IgD-negative memory B cell (primary cell): ENCODE measurements around the gene C1orf210. TPM values are rescaled to one million over a fixed set of nuclear protein-coding genes. Genes with fewer than 3 reads are reported as not detected.

ENCODE experiments used
- H3K27ac Mint-ChIP-seq, 3 donors: one replicate each; pipeline ENCODE4 v1.8.0; 2020 to 2022; ENCODE audit warnings: mild to moderate bottlenecking in 3 of 3, mixed read lengths in 3 of 3, moderate library complexity in 1 of 3
- H3K27me3 Mint-ChIP-seq: one replicate; pipeline ENCODE4 v1.8.0; 2021; ENCODE audit warnings: mixed read lengths
- H3K36me3 Mint-ChIP-seq: one replicate; pipeline ENCODE4 v1.8.0; 2020; ENCODE audit warnings: mild to moderate bottlenecking, mixed read lengths
- H3K4me1 Mint-ChIP-seq, 3 donors: one replicate each; pipeline ENCODE4 v1.8.0; 2020 to 2022; ENCODE audit warnings: mixed read lengths in 3 of 3, mild to moderate bottlenecking in 1 of 3
- H3K4me3 Mint-ChIP-seq, 4 donors: one replicate each; pipeline ENCODE4 v1.8.0; 2020 to 2022; ENCODE audit warnings: mild to moderate bottlenecking in 4 of 4, mixed read lengths in 4 of 4, moderate library complexity in 3 of 4
- H3K9me3 Mint-ChIP-seq, 3 donors: one replicate each; pipeline ENCODE4 v1.8.0; 2020 to 2021; ENCODE audit warnings: mixed read lengths in 3 of 3, mild to moderate bottlenecking in 1 of 3
- polyA plus RNA-seq: library from polyadenylated mRNA; unstranded; fragments of 300-500 nt; fragmentation: Illumina TruSeq; gene quantifications from one replicate; pipeline ENCODE4 v1.2.3, GENCODE V29; 2021

Gene C1orf210
- polyA plus RNA-seq, 1 donor from 2014 or later: not detected

- Mint-ChIP-seq H3K27me3 (peaks cover 6% of the 10 kb centered on the region), H3K27ac (no peak overlapping the region), H3K4me3 (no peak overlapping the region), H3K36me3 (peaks cover 2% of the 10 kb centered on the region), H3K9me3 (peaks cover 0 to 5% (median 0%) of the 10 kb centered on the region in 3 donors), H3K4me1 (peaks cover 0 to 8% (median 5%) of the 10 kb centered on the region in 3 donors)
Observed at GRCh38 chr1:43277116-43277876, 8.1 kb downstream of the C1orf210 start.

DNA sequence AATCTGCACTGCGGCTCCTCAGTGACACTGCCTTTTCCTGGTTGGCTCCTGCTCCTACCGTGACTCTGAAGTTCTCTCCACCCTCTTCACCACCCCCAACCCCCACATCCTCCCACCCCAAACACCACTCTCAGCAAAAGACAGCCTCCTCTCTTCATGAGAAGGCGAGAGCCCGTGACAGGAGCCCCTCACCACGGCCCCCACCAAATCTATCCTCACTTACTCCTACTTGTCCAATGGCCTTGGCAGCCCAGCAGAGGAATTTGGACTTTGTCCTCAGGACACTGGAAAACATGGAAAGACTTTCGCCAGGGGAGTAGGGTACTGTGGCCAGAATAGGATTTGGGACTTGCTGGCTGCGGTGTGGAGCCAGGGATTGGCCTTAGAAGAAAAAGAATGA lies 8.7 kb downstream of the C1orf210 start:
- H3K4me1 Mint-ChIP-seq: peaks cover 0 to 8% (median 5%) of the 10 kb centered on the region in 3 donors
- H3K27me3 Mint-ChIP-seq: peaks cover 8% of the 10 kb centered on the region
- H3K36me3 Mint-ChIP-seq: peaks cover 2% of the 10 kb centered on the region
- no peak overlapping the region for H3K4me3 Mint-ChIP-seq
- peak overlapping the region in 1 of 3 donors; percentile 89 for H3K27ac Mint-ChIP-seq
- peaks cover 0 to 5% (median 0%) of the 10 kb centered on the region in 3 donors for H3K9me3 Mint-ChIP-seq

GRCh38 chr1:43275826-43276620 lies 9.4 kb downstream of the C1orf210 start:
- Mint-ChIP-seq H3K27me3 (peaks cover 14% of the 10 kb centered on the region), H3K4me1 (peaks cover 0 to 10% (median 5%) of the 10 kb centered on the region in 3 donors), H3K9me3 (peaks cover 0 to 6% (median 0%) of the 10 kb centered on the region in 3 donors), H3K36me3 (peaks cover 2% of the 10 kb centered on the region), H3K4me3 (no peak overlapping the region), H3K27ac (peak overlapping the region in 1 of 3 donors; percentile 89)

DNA sequence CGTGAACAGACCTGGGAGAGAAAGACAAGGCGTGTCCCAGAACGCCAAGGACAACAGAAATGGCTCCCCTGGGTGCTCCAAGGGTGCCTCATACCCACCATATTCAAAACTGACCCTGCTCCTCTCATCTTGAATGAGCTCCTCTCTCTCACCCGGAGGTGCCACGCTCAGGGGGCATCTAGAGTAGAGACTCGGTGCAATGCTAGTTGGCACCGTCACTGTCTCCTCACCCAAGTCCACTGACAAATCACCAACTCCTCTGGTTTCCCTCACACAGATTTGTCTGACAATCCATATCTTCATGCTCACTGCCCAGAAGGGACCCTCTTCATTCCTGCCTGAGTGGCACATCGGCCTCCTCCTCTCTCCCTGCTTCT lies 10.6 kb downstream of the C1orf210 start:
- Mint-ChIP-seq H3K4me1 (peaks cover 0 to 14% (median 7%) of the 10 kb centered on the region in 3 donors), H3K36me3 (no peaks in the 10 kb centered on the region), H3K27me3 (peaks cover 21% of the 10 kb centered on the region), H3K4me3 (peak overlapping the region in 1 of 4 donors; percentile 45), H3K27ac (no peak overlapping the region), H3K9me3 (peaks cover 0 to 2% (median 0%) of the 10 kb centered on the region in 3 donors)

DNA sequence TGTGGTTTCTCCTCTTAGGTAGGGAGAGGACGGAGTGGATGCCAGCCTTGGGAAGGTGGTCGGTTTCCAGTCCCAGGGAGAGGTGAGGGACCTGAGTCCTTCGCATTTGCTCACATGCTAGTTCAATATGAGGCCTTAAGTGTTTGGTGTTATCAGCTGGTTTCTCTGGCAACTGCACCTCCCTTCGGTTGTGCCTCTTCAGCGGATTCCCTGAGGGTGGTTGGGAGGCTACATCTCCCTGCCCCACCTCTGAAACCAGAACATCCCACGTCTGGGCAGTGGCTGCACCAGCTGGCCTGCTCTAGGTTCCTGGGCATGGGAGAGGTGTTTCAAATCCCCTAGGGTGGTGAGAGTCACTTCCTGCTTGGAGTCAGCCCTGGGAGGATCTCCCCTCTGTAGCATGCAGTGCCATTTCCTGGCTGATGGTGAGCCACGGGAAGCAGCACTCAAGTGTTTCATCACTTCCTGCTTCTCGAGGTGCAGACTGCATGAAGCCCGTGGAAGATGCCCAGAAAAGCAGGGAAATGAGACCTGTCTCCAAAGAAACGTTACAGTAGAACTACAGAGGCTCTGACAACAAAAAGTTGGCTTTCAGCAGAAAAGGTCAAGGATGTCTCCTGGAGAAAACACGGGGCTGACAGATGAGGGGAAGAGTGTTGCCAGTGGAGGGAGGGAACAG lies 11.1 kb downstream of the C1orf210 start:
- Mint-ChIP-seq H3K4me3 (peak overlapping the region in 2 of 4 donors; percentile 45 to 71), H3K4me1 (peaks cover 0 to 14% (median 7%) of the 10 kb centered on the region in 3 donors), H3K9me3 (peaks cover 0 to 2% (median 0%) of the 10 kb centered on the region in 3 donors), H3K36me3 (no peaks in the 10 kb centered on the region), H3K27ac (no peak overlapping the region), H3K27me3 (peaks cover 22% of the 10 kb centered on the region)

DNA sequence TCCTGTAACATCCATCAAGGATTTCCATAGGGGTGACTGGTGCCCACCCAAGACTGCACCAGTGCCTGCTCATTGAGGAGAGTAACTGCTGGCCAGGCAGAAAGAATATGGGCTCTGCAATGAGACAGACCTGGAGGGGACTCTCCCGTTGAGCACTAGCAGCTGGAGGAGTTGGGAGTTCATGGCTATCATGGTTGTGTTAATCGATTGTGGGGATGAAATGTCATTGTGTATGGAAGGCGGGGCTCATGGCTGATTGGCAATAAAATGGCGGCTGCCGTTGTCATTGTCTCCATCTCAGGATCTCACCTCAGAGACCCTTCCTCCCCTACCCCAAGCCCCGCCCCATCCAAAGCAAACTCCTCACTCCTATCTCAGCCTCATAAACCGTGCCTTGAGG lies 11.7 kb downstream of the C1orf210 start:
- H3K27me3 Mint-ChIP-seq: peaks cover 23% of the 10 kb centered on the region
- no peaks in the 10 kb centered on the region for H3K36me3 Mint-ChIP-seq
- no peak overlapping the region for H3K27ac Mint-ChIP-seq
- peaks cover 0 to 2% (median 0%) of the 10 kb centered on the region in 3 donors for H3K9me3 Mint-ChIP-seq
- H3K4me1 Mint-ChIP-seq: peaks cover 0 to 14% (median 7%) of the 10 kb centered on the region in 3 donors
- no peak overlapping the region for H3K4me3 Mint-ChIP-seq

GRCh38 chr1:43272576-43273571 lies 12.5 kb downstream of the C1orf210 start:
- peaks cover 0 to 14% (median 7%) of the 10 kb centered on the region in 3 donors for H3K4me1 Mint-ChIP-seq
- H3K27me3 Mint-ChIP-seq: peaks cover 23% of the 10 kb centered on the region
- H3K36me3 Mint-ChIP-seq: no peaks in the 10 kb centered on the region
- peak overlapping the region in 1 of 4 donors; percentile 35 for H3K4me3 Mint-ChIP-seq
- no peak overlapping the region for H3K27ac Mint-ChIP-seq
- H3K9me3 Mint-ChIP-seq: peaks cover 0 to 2% (median 0%) of the 10 kb centered on the region in 3 donors

DNA sequence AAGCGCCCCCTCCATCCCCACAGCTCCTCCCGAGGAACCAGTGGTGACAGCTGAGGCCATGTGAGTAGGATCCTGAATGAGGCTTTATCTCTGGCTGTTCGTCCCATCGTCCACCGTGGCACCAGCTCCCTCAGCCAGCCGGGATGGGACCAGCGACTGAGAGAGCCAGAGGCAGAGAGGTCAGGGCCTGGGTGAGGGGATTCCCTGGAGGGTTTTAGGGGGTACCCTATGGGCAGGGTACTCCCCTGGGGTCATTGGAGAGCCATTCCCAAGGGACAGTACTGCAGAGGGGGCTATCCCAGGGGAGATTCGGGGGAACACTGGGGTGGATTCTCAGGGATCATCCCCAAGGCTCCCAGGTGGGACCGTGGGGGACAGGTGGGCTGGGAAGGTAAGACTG lies 13.2 kb downstream of the C1orf210 start:
- Mint-ChIP-seq H3K4me1 (peaks cover 0 to 14% (median 7%) of the 10 kb centered on the region in 3 donors), H3K4me3 (no peak overlapping the region), H3K27ac (no peak overlapping the region), H3K27me3 (peaks cover 21% of the 10 kb centered on the region), H3K9me3 (peaks cover 0 to 2% (median 0%) of the 10 kb centered on the region in 3 donors), H3K36me3 (no peaks in the 10 kb centered on the region)

DNA sequence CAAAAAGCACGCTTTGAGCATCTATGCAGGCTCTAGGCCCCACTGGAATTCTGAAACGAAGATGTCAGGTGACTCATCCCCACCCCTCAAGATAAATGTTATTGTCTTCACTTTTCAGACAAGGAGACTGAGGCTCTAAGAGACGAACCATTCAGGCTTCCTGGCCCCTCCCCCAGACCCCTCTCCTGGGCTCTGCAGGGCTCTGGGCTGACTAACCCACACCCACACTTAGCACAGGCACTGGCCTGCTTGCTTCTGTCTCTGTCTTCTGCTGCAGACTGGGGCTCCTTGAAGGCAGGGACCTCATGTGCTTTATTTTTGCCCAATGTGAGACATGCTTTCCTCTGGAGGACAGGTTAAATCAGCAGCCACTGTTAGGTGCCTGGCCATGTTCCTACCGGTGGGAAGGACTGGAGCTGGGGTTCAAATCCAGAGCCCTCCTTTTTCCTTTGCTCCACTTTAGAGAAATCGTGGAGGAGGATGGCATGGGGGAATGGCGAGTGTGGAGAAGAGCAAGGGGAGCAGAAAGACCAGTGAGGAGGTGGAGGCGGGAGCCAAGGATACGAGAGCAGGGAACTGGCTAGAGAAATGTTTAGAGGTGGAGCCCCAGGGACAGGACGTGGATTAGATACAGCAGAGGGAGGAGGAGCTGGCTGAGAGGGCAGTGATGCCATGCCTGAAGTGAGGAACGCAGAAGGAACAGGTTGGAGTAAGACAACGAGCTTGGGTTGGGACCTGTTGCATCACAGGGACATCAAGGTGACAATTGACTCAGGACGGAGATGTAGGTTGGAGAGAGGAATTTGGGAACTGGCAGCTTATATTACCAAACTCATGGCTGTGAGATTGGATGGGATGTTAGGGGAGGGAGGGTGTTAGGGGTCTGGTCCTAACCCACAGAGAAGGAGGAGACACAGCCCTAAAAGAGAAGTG lies 13.9 kb downstream of the C1orf210 start:
- Mint-ChIP-seq H3K4me3 (peak overlapping the region in 3 of 4 donors; percentile 51 to 87 (median 83)), H3K9me3 (peaks cover 0 to 2% (median 0%) of the 10 kb centered on the region in 3 donors), H3K27me3 (peaks cover 23% of the 10 kb centered on the region), H3K36me3 (no peaks in the 10 kb centered on the region), H3K27ac (peak overlapping the region in 1 of 3 donors; percentile 28), H3K4me1 (peaks cover 0 to 14% (median 7%) of the 10 kb centered on the region in 3 donors)

DNA sequence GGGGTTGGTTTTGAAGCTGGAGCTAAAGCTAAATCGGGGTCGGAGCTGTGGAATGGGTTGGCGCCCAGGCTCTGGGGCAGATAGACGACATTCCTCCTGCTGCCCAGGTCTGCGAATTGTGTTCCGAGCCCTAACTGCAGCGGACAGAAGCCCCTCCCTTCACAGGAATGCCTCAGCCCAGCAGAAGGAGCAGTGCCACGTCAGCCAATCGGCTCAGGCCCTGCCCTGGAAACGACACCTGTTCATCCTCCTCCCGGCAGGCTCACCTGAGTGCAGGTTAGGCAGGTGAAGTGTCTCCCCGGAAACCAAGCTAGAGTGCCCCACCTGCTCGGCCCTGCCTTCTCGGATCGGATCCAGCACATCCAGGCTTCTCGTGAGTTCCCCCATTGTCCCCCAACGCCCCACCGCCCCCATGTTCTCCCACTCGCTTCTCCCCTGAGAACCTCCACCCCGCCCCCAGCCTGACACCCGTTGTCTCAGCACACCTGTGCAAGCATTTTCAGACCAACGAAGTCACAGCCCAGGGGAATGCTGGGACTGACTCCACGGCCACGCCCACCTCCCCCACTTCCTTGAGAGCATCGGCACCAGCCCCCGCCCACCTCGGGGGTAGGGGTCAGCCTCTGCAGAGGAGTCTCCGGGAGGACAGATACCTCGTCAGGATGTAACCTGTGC lies 14.8 kb downstream of the C1orf210 start:
- H3K4me3 Mint-ChIP-seq: peak overlapping the region in 3 of 4 donors; percentile 52 to 87 (median 83)
- no peaks in the 10 kb centered on the region for H3K36me3 Mint-ChIP-seq
- H3K27ac Mint-ChIP-seq: no peak overlapping the region
- peaks cover 0 to 2% (median 0%) of the 10 kb centered on the region in 3 donors for H3K9me3 Mint-ChIP-seq
- peaks cover 0 to 14% (median 7%) of the 10 kb centered on the region in 3 donors for H3K4me1 Mint-ChIP-seq
- peaks cover 21% of the 10 kb centered on the region for H3K27me3 Mint-ChIP-seq

DNA sequence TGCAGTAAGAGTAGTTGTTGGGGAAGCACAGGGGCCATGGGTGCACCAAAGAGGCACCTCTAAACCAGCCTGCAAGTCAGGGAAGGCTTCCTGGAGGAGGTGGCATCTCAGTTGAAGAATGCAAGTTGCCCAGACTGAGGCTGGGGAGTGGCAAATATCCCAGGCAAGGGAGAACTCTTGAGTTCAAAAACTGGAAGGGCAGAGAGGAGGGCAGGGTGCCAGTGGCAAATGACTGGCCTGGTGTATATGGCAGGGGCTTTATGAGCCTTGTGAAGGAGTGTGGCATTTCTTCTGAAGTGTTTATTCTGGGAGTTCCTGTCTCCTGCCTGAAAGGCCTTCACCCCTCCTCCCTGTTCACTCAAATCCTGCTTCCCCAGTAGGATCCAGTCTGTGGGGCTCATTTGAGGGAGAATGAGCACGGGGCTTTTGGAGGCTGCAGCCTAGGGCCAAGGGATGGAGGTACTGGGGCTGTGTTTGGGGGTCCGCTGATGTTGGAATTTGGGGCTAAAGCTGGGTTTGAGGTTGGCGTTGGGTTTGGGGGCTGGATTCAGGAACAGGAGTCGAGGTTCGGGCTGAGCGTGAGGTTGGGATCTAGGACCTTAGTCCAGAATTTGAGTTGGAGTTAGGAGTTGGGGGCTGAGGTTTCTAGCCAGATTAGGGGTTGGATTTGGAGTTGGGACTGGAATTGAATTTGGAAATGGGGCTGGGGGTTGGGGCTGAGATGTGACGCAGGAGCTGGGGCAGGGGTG lies 15.6 kb downstream of the C1orf210 start, which contains the start of gene TMEM125:
TSS of gene TMEM125 (plus strand) at position 357 of the 749 bp plus-strand sequence. CDS start 2,740 bp downstream, outside the sequence.
- Mint-ChIP-seq H3K4me3 (peak within 1 kb of the TSS in 3 of 4 donors; percentile 52 to 87 (median 83)), H3K27me3 (peaks cover 21% of the 10 kb centered on the region), H3K36me3 (no peaks in the 10 kb centered on the region), H3K4me1 (peaks cover 0 to 11% (median 5%) of the 10 kb centered on the region in 3 donors), H3K9me3 (peaks cover 0 to 2% (median 0%) of the 10 kb centered on the region in 3 donors), H3K27ac (no peak within 1 kb of the TSS)
